ENCODE results near the gene ZMIZ1. TPM values are rescaled to one million over a fixed set of nuclear protein-coding genes. Genes with fewer than 3 reads are reported as not detected.
A peak's percentile ranks its signal among the peaks of the same experiment; 100 is the strongest.

The ZMIZ1 gene
- total and polyA plus RNA-seq, 4 donors: 18.3 to 80.2 (median 42.6) TPM

GRCh38 chr10:79239275-79239779, 170.6 kb downstream of the ZMIZ1 start:
- Histone ChIP-seq H3K27me3 (ENCODE audit: control insufficient read depth in 3 of 3, insufficient read depth in 3 of 3, low read length in 2 of 3) (no peaks in the 10 kb centered on the region), H3K4me1 (ENCODE audit: control insufficient read depth in 5 of 5, insufficient read depth in 5 of 5, low read length in 5 of 5) (peaks cover 8 to 59% (median 41%) of the 10 kb centered on the region in 5 donors), H3K36me3 (ENCODE audit: control insufficient read depth in 4 of 4, insufficient read depth in 4 of 4, low read length in 4 of 4) (peaks cover 0 to 2% (median 0%) of the 10 kb centered on the region in 4 donors), H3K9ac (ENCODE audit: insufficient read depth in 1 of 2, low read length in 2 of 2) (no peak overlapping the region), H3K4me3 (no peak overlapping the region), H3K27ac (ENCODE audit: low read depth in 1 of 2, low read length in 1 of 2) (peak overlapping the region in 1 of 2 donors; percentile 48), H3K9me3 (ENCODE audit: control insufficient read depth in 4 of 4, insufficient read depth in 3 of 4, low read length in 3 of 4) (no peaks in the 10 kb centered on the region)
- no peak for TF ChIP-seq CTCF (IDR thresholded peaks at IDR 0.05; ENCODE audit: control extremely low read depth, extremely low read depth)
- ATAC-seq (ENCODE audit: insufficient read depth, low FRiP score) (peak; percentile 4), DNase-seq (no peak)
- 62 to 64% methylated on average over 10 of the region's 10 CpGs for WGBS, 2 donors

- no peak for TF ChIP-seq CTCF (IDR thresholded peaks at IDR 0.05; ENCODE audit: control extremely low read depth, extremely low read depth)
- peaks cover 8 to 65% (median 45%) of the 10 kb centered on the region in 5 donors for H3K4me1 ChIP-seq (ENCODE audit: control insufficient read depth in 5 of 5, insufficient read depth in 5 of 5, low read length in 5 of 5)
- WGBS, 2 donors: 44 to 75% methylated on average over 29 of the region's 29 CpGs
Observed at GRCh38 chr10:79239924-79240581, 171.3 kb downstream of the ZMIZ1 start.

GRCh38 chr10:79241629-79241989, 172.8 kb downstream of the ZMIZ1 start:
- peaks cover 16 to 81% (median 54%) of the 10 kb centered on the region in 5 donors for H3K4me1 ChIP-seq (ENCODE audit: control insufficient read depth in 5 of 5, insufficient read depth in 5 of 5, low read length in 5 of 5)
- WGBS, 2 donors: 37 to 47% methylated on average over 5 of the region's 5 CpGs
- ATAC-seq (ENCODE audit: insufficient read depth, low FRiP score) (no peak), DNase-seq (no peak)
- H3K27me3 ChIP-seq (ENCODE audit: control insufficient read depth in 3 of 3, insufficient read depth in 3 of 3, low read length in 2 of 3): no peaks in the 10 kb centered on the region
- no peak overlapping the region for H3K9ac ChIP-seq (ENCODE audit: insufficient read depth in 1 of 2, low read length in 2 of 2)
- H3K4me3 ChIP-seq: no peak overlapping the region
- H3K36me3 ChIP-seq (ENCODE audit: control insufficient read depth in 4 of 4, insufficient read depth in 4 of 4, low read length in 4 of 4): no peaks in the 10 kb centered on the region
- TF ChIP-seq CTCF (IDR thresholded peaks at IDR 0.05; ENCODE audit: control extremely low read depth, extremely low read depth): no peak
- H3K9me3 ChIP-seq (ENCODE audit: control insufficient read depth in 4 of 4, insufficient read depth in 3 of 4, low read length in 3 of 4): no peaks in the 10 kb centered on the region
- H3K27ac ChIP-seq (ENCODE audit: low read depth in 1 of 2, low read length in 1 of 2): peak overlapping the region; percentile 70 to 83

More at GRCh38 chr10:79239924-79240581, 171.3 kb downstream of the ZMIZ1 start:
- H3K36me3 ChIP-seq (ENCODE audit: control insufficient read depth in 4 of 4, insufficient read depth in 4 of 4, low read length in 4 of 4): peaks cover 0 to 2% (median 0%) of the 10 kb centered on the region in 4 donors
- no peak overlapping the region for H3K9ac ChIP-seq (ENCODE audit: insufficient read depth in 1 of 2, low read length in 2 of 2)
- no peaks in the 10 kb centered on the region for H3K27me3 ChIP-seq (ENCODE audit: control insufficient read depth in 3 of 3, insufficient read depth in 3 of 3, low read length in 2 of 3)
- ATAC-seq (ENCODE audit: insufficient read depth, low FRiP score) (no peak), DNase-seq (peak; percentile 79 to 87 (median 86))
- H3K9me3 ChIP-seq (ENCODE audit: control insufficient read depth in 4 of 4, insufficient read depth in 3 of 4, low read length in 3 of 4): no peaks in the 10 kb centered on the region
- H3K4me3 ChIP-seq: no peak overlapping the region
- H3K27ac ChIP-seq (ENCODE audit: low read depth in 1 of 2, low read length in 1 of 2): peak overlapping the region in 1 of 2 donors; percentile 64

Data from lung (tissue), 12 donors.